Transverse colon (tissue), 4 donors: ENCODE results near the gene TMEM119.

Source experiments
- EP300 ChIP-seq: sonication (generic); formaldehyde crosslinking; IDR thresholded peaks from one replicate; pipeline ENCODE4 v1.6.1; 2017; ENCODE audit warnings: antibody characterized with exemption, low read depth
- POLR2A ChIP-seq: fragments of 450-650 bp; IDR thresholded peaks from one replicate; pipeline ENCODE4 v1.6.1; 2016; ENCODE audit warnings: antibody characterized with exemption, mild to moderate bottlenecking, moderate library complexity
- POLR2AphosphoS5 ChIP-seq, 3 donors: sonication (generic); formaldehyde crosslinking; IDR thresholded peaks; one replicate each; pipeline ENCODE4 v1.6.1; 2016; ENCODE audit warnings: antibody characterized with exemption in 3 of 3
- TF ChIP-seq, protein P1 (sequence below), 5 experiments: fragments of 200-600 bp in 3 of 5; fragments of 450-650 bp in 2 of 5; sonication (generic) in 3 of 5; IDR thresholded peaks; 1 replicate in 2 of 5; 2 replicates in 3 of 5; pipeline ENCODE4 v1.5.1; 2016 to 2017; ENCODE audit warnings: antibody characterized with exemption in 5 of 5, inconsistent platforms in 3 of 5, mild to moderate bottlenecking in 2 of 5, moderate library complexity in 1 of 5

DNA sequence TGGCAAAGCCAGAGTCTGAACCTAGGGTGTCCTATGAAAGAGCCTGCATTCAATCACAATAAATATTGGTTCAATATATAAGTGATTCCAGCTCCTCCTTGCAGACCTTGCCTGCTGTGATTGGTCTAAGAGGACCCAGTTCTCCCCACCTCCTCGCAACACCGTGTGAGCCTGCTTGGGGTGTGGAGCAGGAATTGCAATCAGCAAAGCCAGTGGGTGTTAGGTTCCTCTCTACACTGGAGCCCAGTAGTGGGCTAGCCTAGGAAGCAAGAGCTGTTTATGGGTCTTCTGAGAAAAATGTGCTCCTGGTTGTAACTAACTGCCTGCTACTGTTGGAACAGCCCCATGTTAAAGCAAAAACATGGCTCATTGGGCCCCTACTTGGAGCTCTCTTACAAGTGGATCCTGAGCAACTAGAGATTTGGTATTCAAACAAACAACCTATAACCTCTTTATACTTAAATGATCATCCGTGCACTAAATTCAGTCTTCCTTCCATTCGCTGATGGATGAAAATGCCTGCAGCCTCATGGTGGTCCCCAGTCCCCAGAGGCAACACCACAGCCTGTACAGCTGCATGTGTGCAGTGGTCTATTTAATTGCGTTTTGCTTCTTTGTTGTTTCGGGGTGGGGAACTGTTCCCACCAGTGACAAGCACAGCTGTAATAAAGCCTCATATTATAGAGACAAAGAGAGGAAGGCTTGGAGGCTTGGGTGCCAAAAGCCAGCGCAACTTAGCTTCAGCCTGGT lies 39.5 kb upstream of the TMEM119 start:
- TF ChIP-seq, protein P1, sequence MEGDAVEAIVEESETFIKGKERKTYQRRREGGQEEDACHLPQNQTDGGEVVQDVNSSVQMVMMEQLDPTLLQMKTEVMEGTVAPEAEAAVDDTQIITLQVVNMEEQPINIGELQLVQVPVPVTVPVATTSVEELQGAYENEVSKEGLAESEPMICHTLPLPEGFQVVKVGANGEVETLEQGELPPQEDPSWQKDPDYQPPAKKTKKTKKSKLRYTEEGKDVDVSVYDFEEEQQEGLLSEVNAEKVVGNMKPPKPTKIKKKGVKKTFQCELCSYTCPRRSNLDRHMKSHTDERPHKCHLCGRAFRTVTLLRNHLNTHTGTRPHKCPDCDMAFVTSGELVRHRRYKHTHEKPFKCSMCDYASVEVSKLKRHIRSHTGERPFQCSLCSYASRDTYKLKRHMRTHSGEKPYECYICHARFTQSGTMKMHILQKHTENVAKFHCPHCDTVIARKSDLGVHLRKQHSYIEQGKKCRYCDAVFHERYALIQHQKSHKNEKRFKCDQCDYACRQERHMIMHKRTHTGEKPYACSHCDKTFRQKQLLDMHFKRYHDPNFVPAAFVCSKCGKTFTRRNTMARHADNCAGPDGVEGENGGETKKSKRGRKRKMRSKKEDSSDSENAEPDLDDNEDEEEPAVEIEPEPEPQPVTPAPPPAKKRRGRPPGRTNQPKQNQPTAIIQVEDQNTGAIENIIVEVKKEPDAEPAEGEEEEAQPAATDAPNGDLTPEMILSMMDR (IDR thresholded peaks at IDR 0.05), result no peak
- TF ChIP-seq POLR2A (no peak), POLR2AphosphoS5 (IDR thresholded peaks at IDR 0.05) (no peak), EP300 (no peak)
